Measurements from ENCODE around the gene LIMCH1.

Gene LIMCH1

DNA sequence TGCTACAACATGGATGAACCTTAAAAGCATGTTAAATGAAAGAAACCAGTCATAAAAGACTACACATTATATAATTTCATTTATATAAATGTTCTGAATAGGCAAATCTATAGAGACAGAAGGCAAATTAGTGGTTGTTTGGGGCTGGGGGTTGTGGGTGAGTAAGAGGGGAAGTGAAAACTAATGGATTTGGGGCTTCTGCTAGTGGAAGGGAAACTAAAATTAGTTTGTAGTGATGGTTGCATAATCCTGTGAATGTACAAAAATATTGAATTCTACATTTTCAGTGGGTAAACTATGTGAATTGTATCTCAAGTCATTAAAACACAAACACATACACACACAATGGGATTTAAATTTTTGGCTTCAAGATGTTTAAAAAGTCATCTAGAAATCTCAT is 25.4 kb upstream of the LIMCH1 start:
- H3K4me1 ChIP-seq (ENCODE audit: insufficient read depth, low read length): no peaks in the 10 kb centered on the region
- no peaks in the 10 kb centered on the region for H3K36me3 ChIP-seq (ENCODE audit: insufficient read depth, low read length)
- no peak overlapping the region for H3K9ac ChIP-seq (ENCODE audit: low read depth, low read length)
- no peaks in the 10 kb centered on the region for H3K9me3 ChIP-seq (ENCODE audit: insufficient read depth, low read depth, low read length)
- no peak overlapping the region for H3K27ac ChIP-seq (ENCODE audit: low read depth, low read length)
- no peaks in the 10 kb centered on the region for H3K27me3 ChIP-seq (ENCODE audit: insufficient read depth, low read length)
- no peak overlapping the region for H3K4me3 ChIP-seq (ENCODE audit: low read length)

DNA sequence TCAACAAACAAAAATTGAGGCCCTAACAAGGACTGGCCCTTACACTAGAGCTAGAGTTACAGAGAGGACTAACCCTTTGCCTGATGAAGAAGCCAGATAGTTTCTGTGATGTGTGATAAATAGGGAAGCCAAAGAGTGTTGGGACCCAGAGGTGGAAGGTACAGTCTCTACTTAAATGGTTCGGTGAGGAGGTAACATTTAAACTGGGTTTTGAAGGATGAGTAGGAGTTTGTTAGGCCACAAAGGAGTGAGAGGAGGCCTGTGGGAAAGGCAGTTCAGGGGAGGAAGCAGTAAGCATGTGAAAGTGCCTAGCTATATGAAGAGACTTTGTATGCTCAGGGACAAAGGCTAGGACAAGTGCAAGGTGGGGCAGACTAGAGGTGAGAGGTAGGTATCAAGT is 23.8 kb upstream of the LIMCH1 start:
- 90% methylated on average over 1 of the region's 1 CpG for WGBS
- Histone ChIP-seq H3K36me3 (ENCODE audit: insufficient read depth, low read length) (no peaks in the 10 kb centered on the region), H3K4me3 (ENCODE audit: low read length) (no peak overlapping the region), H3K27me3 (ENCODE audit: insufficient read depth, low read length) (no peaks in the 10 kb centered on the region), H3K27ac (ENCODE audit: low read depth, low read length) (no peak overlapping the region), H3K4me1 (ENCODE audit: insufficient read depth, low read length) (no peaks in the 10 kb centered on the region), H3K9me3 (ENCODE audit: insufficient read depth, low read depth, low read length) (no peaks in the 10 kb centered on the region), H3K9ac (ENCODE audit: low read depth, low read length) (no peak overlapping the region)

DNA sequence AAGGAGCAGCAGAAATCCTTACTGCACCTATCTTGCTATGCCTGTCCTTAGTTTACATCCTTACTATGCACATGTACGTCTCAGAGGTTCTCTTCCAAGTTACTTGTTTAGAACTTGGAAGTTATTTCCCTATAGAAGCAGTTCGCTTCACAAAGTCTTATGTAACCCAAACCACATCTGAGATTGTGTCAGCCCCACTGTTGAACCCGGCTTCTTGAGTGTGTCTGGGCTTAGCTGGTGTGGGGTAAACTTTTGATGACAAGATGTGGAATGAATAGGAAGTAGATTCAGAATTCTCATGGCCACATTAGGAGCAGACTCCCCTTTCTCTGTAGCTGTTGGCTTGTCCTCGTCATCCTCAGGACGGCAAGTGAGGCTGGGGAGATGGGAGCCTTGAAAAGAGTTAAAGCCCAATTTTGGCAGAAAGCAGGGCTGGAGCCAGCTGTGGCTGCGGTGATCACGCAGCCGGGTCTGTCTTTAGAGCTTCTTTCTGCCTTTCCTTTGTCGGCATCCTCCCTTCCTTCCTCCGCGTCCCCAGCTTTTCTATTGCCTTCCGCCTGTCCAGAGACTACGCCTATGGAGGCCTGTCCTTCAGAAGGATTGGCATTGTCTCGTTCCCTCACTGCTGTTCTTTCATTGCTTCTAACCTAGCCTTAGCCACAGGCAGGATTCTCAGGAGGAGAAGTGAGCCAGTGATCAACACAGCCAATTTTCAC is 23.0 kb upstream of the LIMCH1 start:
- Histone ChIP-seq H3K27me3 (ENCODE audit: insufficient read depth, low read length) (no peaks in the 10 kb centered on the region), H3K4me1 (ENCODE audit: insufficient read depth, low read length) (no peaks in the 10 kb centered on the region), H3K36me3 (ENCODE audit: insufficient read depth, low read length) (no peaks in the 10 kb centered on the region), H3K9ac (ENCODE audit: low read depth, low read length) (no peak overlapping the region), H3K4me3 (ENCODE audit: low read length) (no peak overlapping the region), H3K27ac (ENCODE audit: low read depth, low read length) (no peak overlapping the region), H3K9me3 (ENCODE audit: insufficient read depth, low read depth, low read length) (no peaks in the 10 kb centered on the region)
- 93% methylated on average over 14 of the region's 14 CpGs for WGBS

GRCh38 chr4:41517121-41517520 is 20.8 kb upstream of the LIMCH1 start:
- Histone ChIP-seq H3K4me3 (ENCODE audit: low read length) (no peak overlapping the region), H3K9me3 (ENCODE audit: insufficient read depth, low read depth, low read length) (no peaks in the 10 kb centered on the region), H3K9ac (ENCODE audit: low read depth, low read length) (no peak overlapping the region), H3K36me3 (ENCODE audit: insufficient read depth, low read length) (no peaks in the 10 kb centered on the region), H3K4me1 (ENCODE audit: insufficient read depth, low read length) (no peaks in the 10 kb centered on the region), H3K27ac (ENCODE audit: low read depth, low read length) (no peak overlapping the region), H3K27me3 (ENCODE audit: insufficient read depth, low read length) (no peaks in the 10 kb centered on the region)
- WGBS: 91% methylated on average over 2 of the region's 4 CpGs

DNA sequence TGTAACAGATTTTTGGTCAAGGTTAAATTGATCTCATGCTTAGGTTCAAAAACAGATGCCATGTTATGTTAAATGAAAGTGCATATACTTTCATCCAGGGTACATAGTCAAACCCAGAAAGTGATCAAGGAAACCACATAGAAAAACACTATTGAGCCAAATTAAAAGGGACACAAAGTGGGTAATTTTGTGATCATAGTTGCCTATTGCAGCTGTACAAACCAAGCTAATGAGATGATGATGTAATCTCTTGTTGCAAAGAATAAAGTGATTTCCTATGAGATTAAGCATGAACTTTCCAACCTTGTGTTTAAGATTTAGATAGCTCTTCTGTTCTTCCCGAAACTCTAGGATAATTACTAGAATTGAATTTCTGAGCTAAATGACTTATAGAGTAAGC is 20.2 kb upstream of the LIMCH1 start:
- WGBS: 57% methylated on average over 1 of the region's 1 CpG
- H3K9me3 ChIP-seq (ENCODE audit: insufficient read depth, low read depth, low read length): no peaks in the 10 kb centered on the region
- H3K9ac ChIP-seq (ENCODE audit: low read depth, low read length): no peak overlapping the region
- no peaks in the 10 kb centered on the region for H3K36me3 ChIP-seq (ENCODE audit: insufficient read depth, low read length)
- no peaks in the 10 kb centered on the region for H3K27me3 ChIP-seq (ENCODE audit: insufficient read depth, low read length)
- no peak overlapping the region for H3K4me3 ChIP-seq (ENCODE audit: low read length)
- H3K27ac ChIP-seq (ENCODE audit: low read depth, low read length): no peak overlapping the region
- H3K4me1 ChIP-seq (ENCODE audit: insufficient read depth, low read length): no peaks in the 10 kb centered on the region

DNA sequence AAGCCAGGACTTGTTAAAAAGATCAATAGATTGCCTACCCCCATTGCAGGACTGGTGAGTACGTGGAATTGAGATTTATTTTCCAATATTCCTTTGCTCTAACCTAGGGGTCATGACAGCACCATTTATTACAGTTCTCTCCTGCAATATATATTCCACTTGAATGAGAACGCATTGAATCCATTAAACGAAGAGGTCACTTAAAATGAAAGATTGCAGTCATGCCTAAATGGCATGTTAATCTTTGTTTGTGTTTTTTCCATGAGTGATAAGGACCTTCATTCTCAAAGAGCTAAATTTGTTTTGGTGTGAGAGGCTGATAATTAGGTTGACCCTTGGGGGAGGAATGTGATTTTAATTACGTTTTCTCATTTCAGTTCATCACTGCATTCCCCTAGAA is 13.5 kb upstream of the LIMCH1 start:
- H3K9ac ChIP-seq (ENCODE audit: low read depth, low read length): no peak overlapping the region; the same call in 1 of the 2 replicates
- 96% methylated on average over 3 of the region's 4 CpGs for WGBS
- H3K4me3 ChIP-seq (ENCODE audit: low read length): no peak overlapping the region
- H3K27me3 ChIP-seq (ENCODE audit: insufficient read depth, low read length): no peaks in the 10 kb centered on the region
- peaks cover 31% of the 10 kb centered on the region for H3K4me1 ChIP-seq (ENCODE audit: insufficient read depth, low read length)
- peak overlapping the region; percentile 72 for H3K27ac ChIP-seq (ENCODE audit: low read depth, low read length)
- no peaks in the 10 kb centered on the region for H3K36me3 ChIP-seq (ENCODE audit: insufficient read depth, low read length)
- no peaks in the 10 kb centered on the region for H3K9me3 ChIP-seq (ENCODE audit: insufficient read depth, low read depth, low read length)

DNA sequence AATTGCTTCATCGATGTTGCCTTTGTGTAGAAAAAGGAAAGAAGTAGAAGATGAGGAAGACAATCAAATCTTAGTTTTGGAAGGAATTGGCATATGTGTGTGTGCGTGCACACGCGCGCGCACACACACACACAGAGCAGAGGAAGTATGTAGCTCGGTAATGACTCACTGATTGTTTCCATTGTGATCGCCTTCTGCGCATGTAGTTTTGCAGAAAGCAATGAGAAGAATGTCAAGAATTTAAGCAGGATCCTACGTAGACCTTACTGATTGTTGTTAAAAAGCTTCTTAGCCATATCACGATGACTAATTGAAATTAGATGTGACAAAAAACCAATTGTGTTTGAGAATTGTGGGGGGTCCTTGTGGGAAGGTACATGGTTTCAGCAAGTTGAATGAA is 12.8 kb upstream of the LIMCH1 start:
- Histone ChIP-seq H3K4me3 (ENCODE audit: low read length) (no peak overlapping the region), H3K9ac (ENCODE audit: low read depth, low read length) (peak overlapping the region; percentile 14; the same call in 1 of the 2 replicates), H3K36me3 (ENCODE audit: insufficient read depth, low read length) (no peaks in the 10 kb centered on the region), H3K27ac (ENCODE audit: low read depth, low read length) (peak overlapping the region; percentile 72), H3K9me3 (ENCODE audit: insufficient read depth, low read depth, low read length) (no peaks in the 10 kb centered on the region), H3K27me3 (ENCODE audit: insufficient read depth, low read length) (no peaks in the 10 kb centered on the region), H3K4me1 (ENCODE audit: insufficient read depth, low read length) (peaks cover 31% of the 10 kb centered on the region)
- WGBS: 71% methylated on average over 11 of the region's 11 CpGs

- no peak overlapping the region for H3K9ac ChIP-seq (ENCODE audit: low read depth, low read length)
- H3K27me3 ChIP-seq (ENCODE audit: insufficient read depth, low read length): no peaks in the 10 kb centered on the region
- H3K4me3 ChIP-seq (ENCODE audit: low read length): no peak overlapping the region
- H3K36me3 ChIP-seq (ENCODE audit: insufficient read depth, low read length): no peaks in the 10 kb centered on the region
- no peaks in the 10 kb centered on the region for H3K9me3 ChIP-seq (ENCODE audit: insufficient read depth, low read depth, low read length)
- H3K27ac ChIP-seq (ENCODE audit: low read depth, low read length): no peak overlapping the region
- WGBS: 95% methylated on average over 2 of the region's 2 CpGs
- peaks cover 31% of the 10 kb centered on the region for H3K4me1 ChIP-seq (ENCODE audit: insufficient read depth, low read length)
These were observed 11.3 kb upstream of the LIMCH1 start for GRCh38 chr4:41526628-41527027.

DNA sequence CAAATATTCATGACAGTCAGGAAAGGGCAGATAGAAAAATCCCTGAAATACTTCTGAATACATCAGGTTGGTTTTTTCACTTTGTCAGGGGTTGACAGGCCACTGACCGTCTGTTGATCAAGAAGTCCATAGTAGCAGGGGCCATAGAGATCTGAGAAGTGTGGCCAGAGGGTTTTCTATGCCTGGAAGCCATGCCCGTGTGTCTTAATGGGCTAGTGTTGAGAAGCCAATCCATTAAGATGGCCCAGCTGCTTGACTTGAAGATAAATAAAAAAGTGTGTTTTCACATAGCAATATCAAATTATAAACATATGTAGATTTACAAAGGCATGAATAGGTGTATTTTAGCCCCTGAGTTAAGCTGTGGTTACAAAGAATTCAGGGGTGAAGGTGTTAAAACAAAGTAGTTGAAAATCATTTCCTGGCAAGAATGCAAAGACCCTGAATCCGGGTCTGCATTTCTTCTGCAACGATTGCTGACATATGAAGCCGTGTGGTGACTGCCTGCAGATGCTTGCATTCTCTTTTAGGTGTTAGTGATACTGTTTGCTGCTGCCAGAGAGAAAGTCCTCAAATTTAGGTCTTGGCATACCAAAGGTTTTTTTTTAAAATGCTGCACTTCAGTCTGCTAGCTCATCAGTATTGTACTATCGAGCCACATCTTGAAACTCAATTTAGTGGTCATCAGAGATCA is 9.3 kb upstream of the LIMCH1 start:
- 78% methylated on average over 6 of the region's 6 CpGs for WGBS
- Histone ChIP-seq H3K9me3 (ENCODE audit: insufficient read depth, low read depth, low read length) (no peaks in the 10 kb centered on the region), H3K27ac (ENCODE audit: low read depth, low read length) (no peak overlapping the region), H3K4me1 (ENCODE audit: insufficient read depth, low read length) (peaks cover 29% of the 10 kb centered on the region), H3K9ac (ENCODE audit: low read depth, low read length) (no peak overlapping the region), H3K27me3 (ENCODE audit: insufficient read depth, low read length) (no peaks in the 10 kb centered on the region), H3K36me3 (ENCODE audit: insufficient read depth, low read length) (no peaks in the 10 kb centered on the region), H3K4me3 (ENCODE audit: low read length) (no peak overlapping the region)

DNA sequence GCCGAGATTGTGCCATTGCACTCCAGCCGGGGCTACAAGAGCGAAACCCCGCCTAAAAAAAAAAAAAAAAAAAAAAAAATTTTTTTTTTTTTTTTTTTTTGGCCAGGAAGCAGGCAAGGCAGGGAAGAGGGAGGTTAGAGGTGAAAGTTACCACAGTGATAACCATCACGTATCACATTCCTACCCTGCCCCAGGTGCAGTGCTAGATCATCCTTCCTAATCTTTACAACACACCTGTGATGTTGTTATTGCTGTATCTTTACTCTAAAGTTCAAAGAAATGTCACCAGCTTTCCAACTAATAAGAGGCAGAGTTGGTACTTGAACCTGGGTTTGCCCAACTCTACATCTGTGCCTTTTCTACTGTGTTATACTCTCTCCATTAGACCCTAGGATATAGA is 7.2 kb upstream of the LIMCH1 start:
- Histone ChIP-seq H3K36me3 (ENCODE audit: insufficient read depth, low read length) (no peaks in the 10 kb centered on the region), H3K9ac (ENCODE audit: low read depth, low read length) (no peak overlapping the region), H3K4me1 (ENCODE audit: insufficient read depth, low read length) (peaks cover 9% of the 10 kb centered on the region; the same call in 1 of the 2 replicates), H3K27ac (ENCODE audit: low read depth, low read length) (no peak overlapping the region), H3K9me3 (ENCODE audit: insufficient read depth, low read depth, low read length) (no peaks in the 10 kb centered on the region), H3K4me3 (ENCODE audit: low read length) (no peak overlapping the region), H3K27me3 (ENCODE audit: insufficient read depth, low read length) (no peaks in the 10 kb centered on the region)
- 92% methylated on average over 1 of the region's 5 CpGs for WGBS

- H3K27me3 ChIP-seq (ENCODE audit: insufficient read depth, low read length): no peaks in the 10 kb centered on the region
- peaks cover 11% of the 10 kb centered on the region; the same call in 1 of the 2 replicates for H3K4me1 ChIP-seq (ENCODE audit: insufficient read depth, low read length)
- H3K9me3 ChIP-seq (ENCODE audit: insufficient read depth, low read depth, low read length): no peaks in the 10 kb centered on the region
- no peak overlapping the region for H3K27ac ChIP-seq (ENCODE audit: low read depth, low read length)
- no peak overlapping the region for H3K9ac ChIP-seq (ENCODE audit: low read depth, low read length)
- H3K4me3 ChIP-seq (ENCODE audit: low read length): no peak overlapping the region
- H3K36me3 ChIP-seq (ENCODE audit: insufficient read depth, low read length): no peaks in the 10 kb centered on the region
- WGBS: 95% methylated on average over 7 of the region's 7 CpGs
These were observed 5.6 kb upstream of the LIMCH1 start for GRCh38 chr4:41532336-41532735.

All from HUES64 (cell line).